DMS 273 (cell line): ENCODE data around the gene PARVB.

Experiments used
- DNase-seq: peaks from one replicate; lab custom pipeline; 2025; ENCODE audit not compliant: unreplicated experiment; lab: John Stamatoyannopoulos, UW

The PARVB gene

DNA sequence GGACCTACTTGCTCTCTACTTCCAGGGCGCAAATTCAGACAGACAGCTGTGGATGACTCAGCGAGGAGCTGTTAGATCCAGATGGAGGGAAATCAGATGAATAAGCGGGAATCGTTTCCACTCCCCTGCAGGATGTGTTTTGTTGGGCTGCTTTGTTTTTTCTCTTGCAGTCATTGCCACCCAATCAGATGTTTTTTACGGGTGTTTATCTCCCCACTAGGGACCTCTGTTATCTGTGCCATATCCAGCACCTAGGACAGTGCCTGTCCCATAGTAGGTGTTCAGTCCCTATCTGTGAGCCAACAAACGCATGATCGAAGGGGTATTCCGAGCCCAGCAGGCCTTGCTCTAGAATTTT, 105.5 kb downstream of the PARVB start:
- DNase-seq: peak; percentile 66

DNA sequence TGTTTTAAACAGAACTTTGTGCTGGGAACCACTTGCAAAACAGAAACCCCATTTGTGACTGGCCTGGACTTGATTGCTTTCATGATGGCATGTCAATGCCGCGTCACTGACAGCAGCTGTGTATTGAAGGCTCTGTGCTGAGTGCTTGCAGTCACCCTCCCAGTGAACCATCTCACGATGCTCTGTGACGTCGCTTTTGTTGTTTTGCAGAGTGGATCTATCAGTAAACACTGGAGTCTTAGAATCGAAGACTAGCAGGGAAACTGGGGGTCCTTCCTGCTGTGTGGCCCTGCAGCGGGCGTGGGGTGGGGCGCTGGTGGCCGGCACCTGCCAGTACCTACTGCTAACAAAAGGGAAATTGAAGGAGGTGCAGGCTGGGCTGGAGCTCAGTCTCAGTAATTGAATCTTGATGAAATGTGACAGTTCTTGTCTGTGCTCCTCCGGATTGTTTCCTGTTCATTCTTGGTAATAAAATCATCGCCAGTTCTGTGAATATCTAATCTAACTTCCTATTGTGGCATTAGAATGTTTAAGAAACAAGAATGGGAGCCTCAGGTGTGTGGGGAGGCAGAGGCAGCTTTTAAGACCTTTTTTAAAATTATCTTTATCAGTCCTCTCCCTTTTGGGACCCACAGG, 106.1 kb downstream of the PARVB start:
- DNase-seq: no peak

DNA sequence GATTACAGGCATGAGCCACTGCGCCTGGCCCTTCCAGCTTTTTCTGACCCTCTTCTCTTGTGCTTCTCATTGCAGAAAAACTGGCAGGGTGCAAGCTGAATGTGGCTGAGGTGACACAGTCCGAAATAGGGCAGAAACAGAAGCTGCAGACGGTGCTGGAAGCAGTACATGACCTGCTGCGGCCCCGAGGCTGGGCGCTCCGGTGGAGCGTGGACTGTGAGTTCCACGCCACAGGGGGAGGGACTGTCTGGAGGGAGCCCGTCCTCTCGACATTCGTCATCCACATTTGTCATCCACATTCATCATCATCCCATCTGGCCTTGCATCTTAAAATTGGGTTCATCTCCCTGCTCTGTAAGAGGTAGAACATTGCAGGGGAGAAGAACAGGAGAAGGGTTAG, 107.3 kb downstream of the PARVB start:
- DNase-seq: no peak

DNA sequence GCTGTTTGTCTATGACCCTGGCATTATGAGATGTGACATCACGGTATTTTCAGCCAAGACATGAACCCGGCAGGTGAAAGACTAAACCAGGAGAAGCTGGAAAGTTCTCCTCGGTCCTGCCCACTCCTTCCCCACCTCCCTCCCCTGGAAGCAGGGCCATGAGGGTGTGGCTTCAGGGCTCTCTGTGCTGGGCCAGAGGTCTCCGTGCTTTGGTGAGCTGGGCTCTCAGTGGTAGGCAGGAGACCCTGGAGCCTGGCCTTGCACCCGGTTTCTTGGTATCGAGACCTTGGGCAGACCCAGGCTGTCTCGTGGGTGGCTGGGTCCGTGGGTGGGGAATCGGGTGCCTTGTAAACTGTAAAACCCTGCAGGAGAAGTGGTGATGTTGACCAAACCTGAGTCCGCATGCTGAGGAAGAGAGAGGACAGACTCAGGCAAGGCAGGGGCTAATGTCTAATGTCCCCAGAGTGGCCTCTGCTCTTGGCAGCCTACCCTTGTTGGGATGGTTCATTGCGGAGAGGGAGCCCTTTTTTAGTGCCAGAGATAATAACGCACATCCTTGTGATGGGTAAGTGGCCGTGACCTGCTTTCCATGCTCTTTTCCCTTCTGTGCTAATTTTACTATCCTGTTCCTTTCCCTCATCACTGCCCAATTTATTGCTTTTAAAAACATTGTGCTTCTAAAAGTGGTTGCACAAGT, 108.0 kb downstream of the PARVB start:
- no peak for DNase-seq

DNA sequence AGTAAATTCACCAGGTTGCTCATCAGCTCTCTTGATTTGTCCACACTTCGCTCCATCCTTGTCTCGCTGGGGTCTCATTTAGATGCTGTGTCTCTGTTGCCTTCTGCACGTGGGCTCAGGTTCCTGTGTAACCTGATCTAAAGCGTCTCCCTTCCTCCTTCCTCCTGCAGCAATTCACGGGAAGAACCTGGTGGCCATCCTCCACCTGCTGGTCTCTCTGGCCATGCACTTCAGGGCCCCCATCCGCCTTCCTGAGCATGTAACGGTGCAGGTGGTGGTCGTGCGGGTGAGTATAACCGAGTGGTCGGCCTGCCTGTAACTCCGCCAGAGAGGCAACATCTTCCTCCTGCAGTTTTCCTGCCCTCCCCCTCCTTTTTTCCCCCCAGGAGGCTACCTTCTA, 108.6 kb downstream of the PARVB start:
- no peak for DNase-seq

DNA sequence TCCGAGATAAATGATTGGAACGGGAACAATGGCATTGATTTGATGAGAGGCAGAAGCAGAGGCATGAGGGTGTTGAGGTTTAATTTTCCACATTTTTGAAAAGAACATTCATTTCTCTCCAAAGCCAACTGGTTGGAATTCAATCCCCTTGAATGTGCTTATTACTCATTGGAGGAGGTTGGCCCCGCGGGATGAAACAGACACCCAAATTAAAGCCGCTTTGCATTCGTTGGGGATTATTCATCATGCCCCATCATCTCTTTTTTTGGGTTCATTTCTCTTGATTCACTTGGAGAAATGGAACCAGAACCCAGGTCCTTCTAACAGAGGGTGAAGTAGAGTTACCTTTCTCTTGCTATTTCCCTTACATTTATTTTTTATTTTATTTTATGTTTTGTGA, 109.1 kb downstream of the PARVB start:
- no peak for DNase-seq

DNA sequence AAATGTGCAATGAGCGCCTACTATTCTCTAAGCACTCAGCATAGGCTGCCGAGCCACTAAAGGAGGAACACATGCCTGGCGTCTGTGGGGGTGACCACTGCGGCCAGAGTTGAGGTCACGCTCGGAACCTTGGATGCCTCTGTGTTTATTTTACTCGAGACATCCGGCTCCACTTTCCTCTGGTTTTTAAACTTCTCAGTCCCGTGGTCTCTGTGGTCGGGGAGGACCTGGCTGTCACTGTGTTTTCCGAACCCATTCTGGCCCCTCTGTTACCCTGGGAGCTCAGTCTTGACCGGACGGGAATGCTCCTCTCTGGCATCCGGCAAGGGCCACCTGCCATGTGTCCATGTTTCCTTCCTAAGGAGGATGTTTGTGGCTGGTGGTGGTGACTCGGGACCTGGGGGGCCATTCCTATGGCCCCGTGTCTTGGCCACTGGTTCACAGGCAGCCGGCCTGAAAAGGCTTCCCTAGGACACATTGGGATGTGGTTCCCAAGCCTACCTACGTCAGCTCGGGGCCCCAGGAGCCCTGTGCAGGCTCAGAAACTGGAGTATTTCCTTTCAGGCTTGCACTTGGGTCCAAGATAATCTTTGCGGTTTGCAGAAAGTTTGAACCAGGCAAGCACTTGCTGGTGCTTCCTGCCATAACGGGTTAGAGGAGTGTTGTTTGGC, 109.9 kb downstream of the PARVB start:
- no peak for DNase-seq

DNA sequence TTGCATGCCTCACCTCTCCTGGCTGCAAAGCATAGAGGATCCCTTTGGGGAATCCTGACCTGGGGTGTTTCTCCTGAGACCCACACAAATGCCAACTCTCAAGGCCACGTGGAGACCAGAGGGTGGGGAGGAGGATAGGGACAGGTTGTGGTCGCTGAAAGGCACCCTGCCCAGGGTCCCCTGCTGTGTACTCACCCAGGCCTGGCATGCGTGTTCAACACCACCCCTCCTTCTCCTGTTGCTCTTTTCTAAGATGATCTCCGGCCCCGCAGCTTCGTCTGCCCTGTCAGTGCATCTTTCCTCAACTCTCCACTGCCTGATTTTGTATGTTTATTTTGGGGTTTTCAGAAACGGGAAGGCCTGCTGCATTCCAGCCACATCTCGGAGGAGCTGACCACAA, 112.0 kb downstream of the PARVB start:
- DNase-seq: no peak

DNA sequence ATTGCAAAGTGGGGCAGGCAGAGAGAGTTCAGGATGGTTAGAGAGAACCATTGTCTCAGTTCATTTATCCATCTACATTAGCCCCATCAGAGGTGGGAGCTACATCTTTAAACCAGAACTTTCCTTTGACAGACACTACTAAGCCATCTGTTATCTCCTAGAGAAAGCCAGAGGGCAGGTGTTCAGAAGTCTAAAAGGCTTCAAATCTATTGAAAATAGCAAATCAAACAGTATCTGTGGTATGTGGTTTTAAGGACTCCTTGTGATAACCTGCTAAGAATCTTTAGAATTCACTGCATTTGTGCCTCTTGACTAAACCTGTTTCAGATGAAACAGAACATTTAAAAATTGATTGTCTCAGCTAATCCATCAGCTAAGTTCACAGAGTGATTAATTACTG, 112.7 kb downstream of the PARVB start:
- no peak for DNase-seq

DNA sequence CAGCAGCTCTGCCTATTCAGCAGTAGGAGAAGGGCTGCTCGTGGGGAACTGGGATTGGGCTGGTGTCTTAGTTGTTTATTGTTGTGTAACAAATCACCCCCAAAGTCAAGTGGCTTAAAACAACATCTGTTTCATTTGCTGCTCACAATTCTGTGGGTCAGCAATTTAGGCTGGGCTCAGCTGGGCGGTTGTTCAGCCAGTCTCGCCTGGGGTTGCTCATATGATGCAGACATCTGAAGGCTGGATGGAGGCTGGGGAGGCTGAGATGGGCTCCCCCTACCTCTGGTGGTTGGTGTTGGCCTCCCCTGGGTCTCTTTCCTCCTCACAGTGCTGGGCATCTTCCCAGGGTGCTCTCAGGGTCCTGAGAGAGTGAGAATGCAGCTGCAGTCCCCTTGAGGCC, 113.3 kb downstream of the PARVB start:
- no peak for DNase-seq

DNA sequence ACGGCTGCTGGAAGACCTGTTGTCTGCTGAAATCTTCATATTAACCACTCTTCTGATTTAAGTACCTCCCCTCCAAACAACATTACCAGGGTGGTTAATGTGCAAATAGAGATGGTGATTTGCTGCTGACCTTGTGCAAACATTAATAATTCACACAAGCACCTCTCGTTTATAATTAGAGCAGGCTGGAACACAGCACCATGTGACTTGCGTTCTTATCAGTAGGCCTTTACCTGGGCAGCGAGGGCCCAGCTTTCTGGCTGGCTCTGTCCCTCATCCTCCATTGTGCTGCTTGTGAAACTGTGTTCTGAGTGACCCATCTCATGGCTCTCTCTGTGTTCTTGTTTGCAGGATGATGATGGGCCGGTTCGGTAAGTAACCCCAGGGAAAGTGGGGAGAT, 115.7 kb downstream of the PARVB start:
- DNase-seq: no peak

DNA sequence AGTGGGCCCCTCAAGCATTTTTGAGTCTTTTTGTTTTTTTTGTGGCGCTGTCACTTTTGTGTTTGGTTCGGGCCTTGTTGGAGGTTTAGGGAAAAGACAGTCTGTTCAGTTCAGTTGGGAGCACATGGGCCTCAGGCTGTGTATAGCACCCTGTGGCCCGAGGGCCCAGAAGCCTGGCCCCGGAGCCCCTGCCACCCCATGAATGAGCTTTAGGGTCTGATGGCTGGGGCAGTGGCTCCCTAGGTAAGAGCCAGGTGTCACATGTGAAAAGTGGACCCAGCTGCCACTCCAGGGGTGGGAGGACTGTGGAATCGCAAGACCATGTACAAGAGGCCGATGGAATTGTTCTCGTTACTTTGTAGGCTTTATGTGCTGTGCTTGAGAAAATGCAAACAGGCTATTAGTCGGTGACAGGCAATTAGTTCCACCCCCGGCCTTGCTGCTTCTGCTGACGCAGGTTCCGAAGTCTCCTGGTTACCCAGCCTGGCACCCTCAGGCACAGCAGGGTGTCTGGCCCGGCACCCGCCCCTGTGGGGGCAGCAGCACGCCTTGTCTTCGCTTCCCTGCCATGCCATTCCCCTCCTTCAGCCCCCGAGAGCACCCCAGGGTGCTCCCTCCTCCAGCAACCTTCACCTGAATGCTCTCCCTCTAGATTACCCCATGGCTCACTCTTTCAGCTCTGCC, 118.5 kb downstream of the PARVB start:
- no peak for DNase-seq

DNA sequence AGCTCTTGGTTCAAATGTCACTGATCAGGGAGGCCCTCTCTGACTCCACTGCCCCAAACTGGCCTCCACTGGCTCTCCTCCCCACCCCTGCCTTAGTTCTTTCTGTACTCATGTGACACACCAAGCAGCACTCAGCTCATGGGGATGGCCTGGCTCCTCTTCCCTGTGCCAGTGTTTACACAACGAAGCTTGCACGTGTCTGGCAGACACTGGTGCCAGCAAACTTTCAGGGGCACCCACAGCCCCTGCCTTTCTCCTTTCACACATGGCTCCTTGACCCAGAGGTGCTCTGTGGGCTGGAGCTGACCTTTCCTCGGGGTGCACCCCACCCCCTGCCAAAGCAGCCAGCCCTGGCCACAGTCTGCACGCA, 119.0 kb downstream of the PARVB start:
- DNase-seq: no peak

DNA sequence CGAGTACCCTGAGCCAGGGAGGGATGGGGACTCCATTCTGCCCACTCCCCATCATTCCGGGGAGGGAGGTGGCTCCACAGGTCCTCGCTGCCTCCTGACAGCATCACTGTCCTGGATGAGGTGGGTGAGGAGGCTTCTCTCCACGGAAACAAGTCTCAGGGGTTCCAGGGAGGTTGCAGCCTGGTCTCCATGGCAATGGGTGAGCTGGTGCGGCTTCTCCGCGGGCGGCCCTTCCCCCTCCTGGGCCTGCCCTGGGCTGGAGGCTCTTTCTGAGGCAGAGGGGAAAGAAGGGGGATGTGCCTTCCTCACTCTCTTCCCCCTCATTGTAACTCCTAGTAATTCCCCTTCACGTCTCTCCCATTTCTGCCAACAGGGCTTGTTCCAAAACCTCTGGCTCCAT, 119.5 kb downstream of the PARVB start:
- no peak for DNase-seq

DNA sequence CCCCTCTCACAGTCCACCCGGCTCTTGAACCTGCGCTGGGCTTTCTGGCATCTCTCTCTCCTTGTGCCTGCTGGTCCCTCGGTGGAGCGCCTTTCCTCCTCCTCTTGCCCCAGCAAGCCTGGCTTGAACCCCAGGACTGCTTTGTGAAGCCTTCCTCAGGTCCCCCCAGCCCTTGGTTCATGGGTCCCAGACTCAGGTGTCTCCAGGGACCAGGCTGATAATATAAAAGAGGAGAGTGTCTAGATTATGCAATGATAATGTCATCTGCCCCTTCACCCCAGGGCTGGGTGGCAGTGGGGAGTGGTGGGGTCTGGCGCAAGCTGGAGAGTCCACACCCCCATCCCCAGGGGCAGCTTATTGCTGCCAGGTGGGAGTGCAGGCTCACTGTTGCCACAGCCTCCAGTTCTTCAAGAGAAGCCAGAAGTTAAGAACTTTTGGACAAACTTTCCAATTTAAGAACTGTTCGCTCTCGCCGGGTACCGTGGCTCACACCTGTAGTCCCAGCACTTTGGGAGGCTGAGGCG, 120.0 kb downstream of the PARVB start:
- DNase-seq: no peak

DNA sequence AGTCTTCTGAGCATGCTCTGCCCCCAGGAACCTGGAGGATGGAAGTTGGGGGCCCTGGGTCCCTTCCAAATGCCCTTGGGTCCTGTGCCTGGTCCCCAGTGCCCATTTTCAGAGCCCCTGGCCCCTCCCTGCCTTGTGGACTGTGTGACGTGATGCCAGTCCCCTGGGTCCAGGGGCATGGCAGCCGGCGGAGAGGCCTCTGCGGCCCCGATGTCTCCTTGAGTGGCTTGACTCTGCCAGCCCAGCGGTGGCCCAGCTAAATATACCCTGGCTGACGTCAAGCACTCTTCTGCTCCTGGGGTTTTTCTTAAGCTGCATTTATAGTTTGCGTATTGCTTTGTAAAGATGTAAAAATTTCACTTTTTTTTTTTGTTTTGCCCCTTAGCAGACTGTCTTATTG, 121.4 kb downstream of the PARVB start:
- DNase-seq: no peak

DNA sequence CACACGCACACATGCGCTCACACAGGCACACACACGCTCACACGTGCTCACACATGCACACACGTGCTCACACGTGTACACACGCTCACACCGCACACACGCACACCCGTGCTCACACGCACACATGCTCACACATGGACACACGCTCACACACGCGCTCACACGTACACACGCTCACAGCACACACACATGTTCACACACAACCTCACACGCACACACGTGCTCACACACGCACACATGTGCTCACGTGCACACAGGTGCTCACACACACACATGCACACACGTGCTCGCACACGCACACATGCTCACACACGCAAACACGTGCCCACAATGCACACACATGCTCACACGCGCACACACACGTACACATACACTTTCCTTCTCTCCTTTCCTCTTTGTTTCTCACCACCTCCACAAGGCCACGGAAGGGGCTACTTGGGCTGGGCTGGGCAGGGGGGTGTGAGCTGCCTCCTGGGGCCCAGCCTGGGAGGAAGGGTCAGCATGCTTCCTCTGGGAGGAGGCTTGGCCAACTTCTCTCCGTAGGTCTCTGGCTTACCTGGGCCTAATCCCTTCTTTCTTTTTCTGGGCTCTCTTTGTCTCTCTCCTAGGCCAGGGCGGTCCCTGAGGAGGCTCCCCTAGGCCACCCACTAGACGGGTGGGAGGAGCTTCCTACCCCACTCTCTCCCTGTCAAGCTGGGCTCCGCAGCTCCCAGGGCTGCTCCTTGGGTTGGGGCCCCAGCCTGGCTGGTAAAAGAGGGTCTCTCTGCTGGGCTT, 122.2 kb downstream of the PARVB start:
- DNase-seq: no peak

DNA sequence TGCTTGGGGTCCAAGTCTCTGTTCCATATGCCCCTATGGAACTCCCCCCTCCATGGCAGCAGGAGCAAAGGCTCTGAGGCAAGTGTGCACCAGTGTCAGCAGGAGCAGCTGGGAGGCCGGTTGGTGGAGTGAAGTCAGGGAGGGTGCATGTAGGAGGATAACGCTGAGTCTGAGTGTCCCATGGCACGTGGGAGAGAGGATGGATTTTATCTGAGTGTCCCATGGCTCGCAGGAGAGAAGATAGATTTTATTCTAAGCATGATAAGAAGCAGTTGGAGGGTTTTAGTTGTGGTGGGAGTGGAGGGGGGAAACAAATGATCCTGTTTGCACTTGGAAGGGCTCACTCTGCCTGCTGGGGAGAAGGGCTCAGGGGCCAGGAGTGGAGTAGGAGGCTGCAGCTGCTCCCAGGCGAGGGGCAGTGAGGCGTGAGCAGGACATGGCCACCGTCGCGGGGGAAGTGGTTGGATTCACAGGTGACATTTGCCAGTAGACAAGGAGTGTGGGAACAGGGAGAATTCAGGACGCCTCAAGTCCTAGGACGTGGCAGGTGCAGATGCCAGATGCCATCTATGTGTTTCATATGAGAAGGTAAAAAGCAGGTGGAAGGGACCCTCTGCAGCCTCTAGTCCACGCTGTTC, 123.0 kb downstream of the PARVB start:
- DNase-seq: no peak

DNA sequence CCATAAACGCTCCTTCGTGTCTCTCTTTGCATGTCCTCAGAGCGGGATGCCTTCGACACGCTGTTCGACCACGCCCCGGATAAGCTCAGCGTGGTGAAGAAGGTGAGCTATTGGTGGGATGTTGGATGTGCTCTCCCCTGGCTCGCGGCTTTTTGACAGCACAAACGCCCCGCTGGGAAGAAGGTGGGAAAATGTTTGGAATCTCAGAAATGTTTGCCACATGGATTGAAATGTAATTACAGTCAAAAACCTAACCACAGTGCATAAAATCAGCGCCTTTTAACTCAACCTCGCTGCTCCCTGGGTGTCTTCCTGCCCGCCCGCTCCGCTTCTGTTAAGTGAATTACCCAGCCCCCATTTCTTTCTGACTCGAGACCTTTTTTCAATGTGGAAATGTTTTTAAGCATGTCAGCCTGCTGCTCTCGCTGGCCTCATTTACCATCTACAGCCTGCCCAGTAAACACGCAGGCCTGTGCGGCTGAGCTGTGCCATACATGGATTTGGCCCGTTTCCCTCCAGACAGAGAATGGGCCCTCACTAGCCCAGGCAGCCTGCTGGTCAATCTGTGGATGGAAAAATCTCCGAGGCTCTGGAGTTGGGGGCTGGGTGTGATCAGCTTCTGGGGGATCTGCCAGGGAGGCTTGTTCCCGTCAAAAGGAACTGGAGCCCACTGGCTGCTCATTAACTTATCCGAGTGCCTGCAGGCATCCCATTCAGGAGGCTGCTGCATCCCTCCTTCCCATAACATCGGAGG, 123.9 kb downstream of the PARVB start:
- no peak for DNase-seq

DNA sequence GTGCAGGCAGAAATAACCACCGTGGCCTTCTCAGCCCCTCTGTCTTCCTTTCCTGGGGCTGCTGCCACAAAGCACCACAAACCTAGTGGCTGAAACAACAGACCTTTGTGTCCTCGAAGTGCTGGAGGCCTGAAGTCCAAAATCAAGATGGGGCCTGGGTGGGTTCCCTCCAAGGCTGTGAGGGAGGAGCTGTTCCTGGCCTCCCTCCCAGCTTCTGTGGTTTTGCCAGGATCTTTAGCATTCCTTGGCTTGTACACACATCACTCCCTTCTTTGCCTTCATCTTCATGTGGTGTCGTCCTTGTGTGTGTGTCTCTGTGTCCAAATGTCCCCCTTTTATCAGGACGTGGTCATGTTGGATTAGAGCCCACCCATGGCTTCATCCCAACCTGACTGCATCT, 127.6 kb downstream of the PARVB start:
- DNase-seq: no peak
